ENCODE results near the gene KCNK6. TPM values are rescaled to one million over a fixed set of nuclear protein-coding genes. Genes with fewer than 3 reads are reported as not detected.

KCNK6 gene
- total RNA-seq, 1 experiment from 2014 or later, result 6.5 TPM

DNA sequence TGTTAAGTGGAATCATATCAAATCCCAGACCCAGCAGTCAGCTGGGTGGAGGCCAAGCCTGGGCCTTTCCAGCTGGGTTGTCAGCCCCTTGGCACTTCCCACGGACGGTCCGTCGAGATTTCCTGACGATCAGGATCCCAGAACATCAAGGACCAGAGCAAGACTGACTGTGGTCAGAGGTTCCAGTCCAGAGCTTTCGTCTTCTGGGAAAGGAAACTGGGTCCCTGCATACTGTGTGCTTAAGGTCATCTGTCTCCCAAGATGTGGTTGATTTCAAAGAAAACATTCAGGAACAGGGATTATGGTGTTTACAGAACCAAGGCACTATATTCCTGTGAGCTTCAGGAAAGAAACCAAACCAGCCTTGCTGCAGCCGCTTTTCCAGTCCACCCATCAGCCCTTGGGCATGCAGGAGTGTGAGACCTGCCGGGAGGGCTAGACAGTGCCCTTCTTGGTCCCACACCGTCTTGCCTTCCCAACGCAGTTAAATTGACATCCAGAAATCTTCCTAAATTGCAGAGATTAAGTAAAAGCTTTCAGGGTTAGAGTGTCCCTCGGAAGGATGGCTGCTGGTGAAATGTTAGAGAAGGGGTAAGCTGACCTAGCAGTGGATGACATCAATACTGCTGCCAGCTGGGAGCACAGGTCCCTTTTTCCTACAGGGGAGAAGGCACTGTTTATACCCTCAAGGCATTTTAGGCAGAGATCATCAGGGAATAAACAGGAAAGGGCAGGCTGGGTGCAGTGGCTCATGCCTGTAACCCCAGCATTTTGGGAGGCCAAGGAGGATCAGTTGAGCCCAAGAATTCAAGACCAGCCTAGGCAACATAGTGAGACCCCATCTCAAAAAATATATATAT lies 20.6 kb upstream of the KCNK6 start:
- H3K14ac ChIP-seq (ENCODE audit: insufficient read depth, low read length), result no peak overlapping the region
- H4K20me1 ChIP-seq (ENCODE audit: control insufficient read depth, insufficient read depth, insufficient read length), result no peaks in the 10 kb centered on the region
- H3K27me3 Mint-ChIP-seq (ENCODE audit: low read depth), result peaks cover 3% of the 10 kb centered on the region
- H3K56ac ChIP-seq (ENCODE audit: insufficient read length, low read depth, low read length), result no peak overlapping the region
- H3K9me3 ChIP-seq (ENCODE audit: control insufficient read depth, low read depth, low read length), result no peaks in the 10 kb centered on the region
- H3K9me3 Mint-ChIP-seq, result peaks cover 0 to 5% of the 10 kb centered on the region in 2 experiments; a peak in 1 of 5 replicates
- no peak overlapping the region for H2BK20ac ChIP-seq (ENCODE audit: low read depth, low read length, poor library complexity, severe bottlenecking)
- no peak overlapping the region for H2BK15ac ChIP-seq (ENCODE audit: low read depth, low read length)
- no peaks in the 10 kb centered on the region for H3K79me2 ChIP-seq (ENCODE audit: insufficient read depth, low read length)
- H3K23ac ChIP-seq (ENCODE audit: insufficient read length, low read depth, low read length), result no peak overlapping the region
- H3K79me1 ChIP-seq (ENCODE audit: insufficient read depth, low read depth, low read length, poor library complexity, severe bottlenecking), result no peaks in the 10 kb centered on the region
- H4K8ac ChIP-seq (replicated peaks; ENCODE audit: insufficient read length, low read depth, low read length), result no peak overlapping the region
- no peak for DNase-seq
- no peak overlapping the region for H3K27ac ChIP-seq (ENCODE audit: insufficient read length, low read depth, low read length)
- H3K4me1 ChIP-seq (ENCODE audit: insufficient read depth, low read length), result no peaks in the 10 kb centered on the region
- no CpG with 5 or more reads among the region's 11 CpGs for WGBS (ENCODE audit: extremely low coverage, insufficient read length, low lambda C conversion rate)
- H3K4ac ChIP-seq (ENCODE audit: low read depth, low read length), result no peak overlapping the region
- H3K18ac ChIP-seq (ENCODE audit: insufficient read length, low read depth, low read length), result no peak overlapping the region
- no peak overlapping the region for H3K9ac ChIP-seq (ENCODE audit: extremely low read depth, insufficient read length, low read length)
- peak overlapping the region in 1 of 3 experiments; percentile 27; a peak in 1 of 7 replicates for H3K27ac Mint-ChIP-seq
- H2BK120ac ChIP-seq (ENCODE audit: low read depth, low read length, poor library complexity, severe bottlenecking), result no peak overlapping the region
- no peak overlapping the region for H3T11ph ChIP-seq (ENCODE audit: low read length)
- no peaks in the 10 kb centered on the region for H3K23me2 ChIP-seq (ENCODE audit: insufficient read length, low read depth, low read length, poor library complexity, severe bottlenecking)
- no peak overlapping the region for H4K5ac ChIP-seq (ENCODE audit: insufficient read length, low read depth, low read length)
- no peak overlapping the region for H2BK12ac ChIP-seq (ENCODE audit: insufficient read length, low read depth, low read length)
- no peak overlapping the region for H3K4me3 Mint-ChIP-seq
- no peaks in the 10 kb centered on the region for H3K27me3 ChIP-seq (ENCODE audit: insufficient read depth, low read length)
- peaks cover 8 to 14% of the 10 kb centered on the region in 2 experiments for H3K4me1 Mint-ChIP-seq
- H2AFZ ChIP-seq (ENCODE audit: low read length), result no peak overlapping the region
- TF ChIP-seq, protein P1, sequence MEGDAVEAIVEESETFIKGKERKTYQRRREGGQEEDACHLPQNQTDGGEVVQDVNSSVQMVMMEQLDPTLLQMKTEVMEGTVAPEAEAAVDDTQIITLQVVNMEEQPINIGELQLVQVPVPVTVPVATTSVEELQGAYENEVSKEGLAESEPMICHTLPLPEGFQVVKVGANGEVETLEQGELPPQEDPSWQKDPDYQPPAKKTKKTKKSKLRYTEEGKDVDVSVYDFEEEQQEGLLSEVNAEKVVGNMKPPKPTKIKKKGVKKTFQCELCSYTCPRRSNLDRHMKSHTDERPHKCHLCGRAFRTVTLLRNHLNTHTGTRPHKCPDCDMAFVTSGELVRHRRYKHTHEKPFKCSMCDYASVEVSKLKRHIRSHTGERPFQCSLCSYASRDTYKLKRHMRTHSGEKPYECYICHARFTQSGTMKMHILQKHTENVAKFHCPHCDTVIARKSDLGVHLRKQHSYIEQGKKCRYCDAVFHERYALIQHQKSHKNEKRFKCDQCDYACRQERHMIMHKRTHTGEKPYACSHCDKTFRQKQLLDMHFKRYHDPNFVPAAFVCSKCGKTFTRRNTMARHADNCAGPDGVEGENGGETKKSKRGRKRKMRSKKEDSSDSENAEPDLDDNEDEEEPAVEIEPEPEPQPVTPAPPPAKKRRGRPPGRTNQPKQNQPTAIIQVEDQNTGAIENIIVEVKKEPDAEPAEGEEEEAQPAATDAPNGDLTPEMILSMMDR (conservative IDR thresholded peaks at IDR 0.05), result no peak
- no peaks in the 10 kb centered on the region; a peak in 2 of 7 replicates for H3K36me3 Mint-ChIP-seq (ENCODE audit: insufficient read depth in 1 of 3, low read depth in 3 of 3)
- no peak overlapping the region for H2AK5ac ChIP-seq (ENCODE audit: insufficient read length, low read length)
- no peak overlapping the region for H3K4me2 ChIP-seq (ENCODE audit: insufficient read depth, insufficient read length, low read length)
- H2BK5ac ChIP-seq (ENCODE audit: insufficient read length, low read length), result no peak overlapping the region
- H4K91ac ChIP-seq (ENCODE audit: insufficient read length, low read depth, low read length), result no peak overlapping the region

All from H9 (cell line).